Sigmoid colon (tissue), 7 donors: ENCODE results near the gene CXCL12. TPM values are rescaled to one million over a fixed set of nuclear protein-coding genes. Genes with fewer than 3 reads are reported as not detected.

ENCODE experiments used
- DNase-seq: peaks from one replicate; pipeline ENCODE4 v3.0.0-alpha.2; 2019
- H3K27ac ChIP-seq, 4 donors: fragments of 200-600 bp; sonication (generic); one replicate each; pipeline ENCODE4 v1.5.1; 2016 to 2019; ENCODE audit warnings: mild to moderate bottlenecking in 1 of 4
- H3K27me3 ChIP-seq, 3 donors: fragments of 200-600 bp; sonication (generic); one replicate each; pipeline ENCODE4 v1.5.1; 2019; ENCODE audit warnings: mild to moderate bottlenecking in 1 of 3
- H3K36me3 ChIP-seq, 4 donors: fragments of 200-600 bp; sonication (generic); one replicate each; pipeline ENCODE4 v1.5.1; 2016 to 2019
- H3K4me1 ChIP-seq, 4 donors: fragments of 200-600 bp; sonication (generic); one replicate each; pipeline ENCODE4 v1.5.1; 2017 to 2019
- H3K4me3 ChIP-seq, 4 donors: fragments of 200-600 bp; sonication (generic); one replicate each; pipeline ENCODE4 v1.5.1; 2017 to 2019; ENCODE audit warnings: mild to moderate bottlenecking in 2 of 4, moderate library complexity in 1 of 4
- H3K9me3 ChIP-seq, 4 donors: fragments of 200-600 bp in 3 of 4; sonication (generic) in 3 of 4; one replicate each; pipeline versions ENCODE4 v1.5.1 to v1.6.1; 2013 to 2019
- EP300 ChIP-seq, 4 donors: sonication (generic); formaldehyde crosslinking; IDR thresholded peaks; one replicate each; pipeline ENCODE4 v1.6.1; 2017; ENCODE audit warnings: antibody characterized with exemption in 4 of 4
- POLR2A ChIP-seq, 2 donors: fragments of 450-650 bp; IDR thresholded peaks; one replicate each; pipeline ENCODE4 v1.6.1; 2016; ENCODE audit warnings: antibody characterized with exemption in 2 of 2, mild to moderate bottlenecking in 2 of 2, moderate library complexity in 2 of 2
- POLR2AphosphoS5 ChIP-seq, 4 donors: sonication (generic); formaldehyde crosslinking; IDR thresholded peaks; one replicate each; pipeline ENCODE4 v1.6.1; 2017; ENCODE audit warnings: antibody characterized with exemption in 4 of 4
- WGBS, 2 donors: extraction: QIAGEN DNeasy Blood & Tissue Kit; methylation state at CpG; one replicate each; pipeline ENCODE4 v1.1.7; 2013; 5-methylcytosine and 5-hydroxymethylcytosine counted together
- intact Hi-C: fragments of 100-400 bp; cut with DNase I; formaldehyde crosslinking; loops from one replicate; pipeline ENCODE4 v1.15.1; 2023
- polyA plus RNA-seq, 3 donors: library from polyadenylated mRNA; stranded (reverse); fragments of 200-250 nt; gene quantifications; one replicate each; pipeline ENCODE4 v1.2.3, GENCODE V29; 2013
- total RNA-seq, 4 donors: library from RNA; depleted of rRNA; stranded (reverse); fragments of >200 nt; gene quantifications; one replicate each; pipeline ENCODE4 v1.1.0, GENCODE V29; 2016
- TF ChIP-seq, protein P1 (sequence below), 4 experiments: fragments of 450-650 bp in 3 of 4; fragments of 200-600 bp in 1 of 4; IDR thresholded peaks; one replicate each; pipeline ENCODE4 v1.5.1; 2016 to 2019; ENCODE audit warnings: antibody characterized with exemption in 4 of 4, mild to moderate bottlenecking in 3 of 4, moderate library complexity in 2 of 4
- donor health status: healthy with polysubstance abuse.
- donor health status: Bipolar disorder and iron deficiency.
- donor health status: healthy.

Gene CXCL12
- total and polyA plus RNA-seq, 7 donors, result 13.6 to 111 (median 72.1) TPM

- H3K27ac ChIP-seq, result peak overlapping the region; percentile 59 to 75 (median 70)
- intact Hi-C loops, result loop anchor here (10.0 kb wide), 1 partner anchor 328 kb away; no protein-coding TSS in a partner anchor
Measured at GRCh38 chr10:44382981-44383748, 1.7 kb downstream of the CXCL12 start.

GRCh38 chr10:44382131-44382858 lies 2.6 kb downstream of the CXCL12 start:
- Histone ChIP-seq H3K36me3 (peaks cover 0 to 22% (median 0%) of the 10 kb centered on the region in 4 donors), H3K27me3 (peaks cover 2 to 35% (median 27%) of the 10 kb centered on the region in 3 donors), H3K4me3 (peak overlapping the region; percentile 52 to 73 (median 64)), H3K9me3 (no peaks in the 10 kb centered on the region), H3K4me1 (peaks cover 0 to 32% (median 21%) of the 10 kb centered on the region in 4 donors), H3K27ac (peak overlapping the region; percentile 59 to 75 (median 70))
- TF ChIP-seq POLR2AphosphoS5 (IDR thresholded peaks at IDR 0.05) (no peak), EP300 (IDR thresholded peaks at IDR 0.05) (no peak)
- TF ChIP-seq, protein P1, sequence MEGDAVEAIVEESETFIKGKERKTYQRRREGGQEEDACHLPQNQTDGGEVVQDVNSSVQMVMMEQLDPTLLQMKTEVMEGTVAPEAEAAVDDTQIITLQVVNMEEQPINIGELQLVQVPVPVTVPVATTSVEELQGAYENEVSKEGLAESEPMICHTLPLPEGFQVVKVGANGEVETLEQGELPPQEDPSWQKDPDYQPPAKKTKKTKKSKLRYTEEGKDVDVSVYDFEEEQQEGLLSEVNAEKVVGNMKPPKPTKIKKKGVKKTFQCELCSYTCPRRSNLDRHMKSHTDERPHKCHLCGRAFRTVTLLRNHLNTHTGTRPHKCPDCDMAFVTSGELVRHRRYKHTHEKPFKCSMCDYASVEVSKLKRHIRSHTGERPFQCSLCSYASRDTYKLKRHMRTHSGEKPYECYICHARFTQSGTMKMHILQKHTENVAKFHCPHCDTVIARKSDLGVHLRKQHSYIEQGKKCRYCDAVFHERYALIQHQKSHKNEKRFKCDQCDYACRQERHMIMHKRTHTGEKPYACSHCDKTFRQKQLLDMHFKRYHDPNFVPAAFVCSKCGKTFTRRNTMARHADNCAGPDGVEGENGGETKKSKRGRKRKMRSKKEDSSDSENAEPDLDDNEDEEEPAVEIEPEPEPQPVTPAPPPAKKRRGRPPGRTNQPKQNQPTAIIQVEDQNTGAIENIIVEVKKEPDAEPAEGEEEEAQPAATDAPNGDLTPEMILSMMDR (IDR thresholded peaks at IDR 0.05), result no peak
- WGBS, 2 donors, result 71 to 75% methylated on average over 10 of the region's 10 CpGs
- intact Hi-C loops, result loop anchor here (10.0 kb wide), 1 partner anchor 327 kb away; no protein-coding TSS in a partner anchor
- peak; percentile 57 for DNase-seq

More at GRCh38 chr10:44382981-44383748, 1.7 kb downstream of the CXCL12 start:
- TF ChIP-seq POLR2AphosphoS5 (IDR thresholded peaks at IDR 0.05), result no peak
- TF ChIP-seq POLR2A (IDR thresholded peaks at IDR 0.05), result no peak
- TF ChIP-seq EP300 (IDR thresholded peaks at IDR 0.05), result no peak
- TF ChIP-seq, protein P1 (IDR thresholded peaks at IDR 0.05), result no peak
- Histone ChIP-seq H3K27me3 (peaks cover 2 to 35% (median 27%) of the 10 kb centered on the region in 3 donors), H3K9me3 (no peaks in the 10 kb centered on the region), H3K4me3 (peak overlapping the region; percentile 52 to 73 (median 64)), H3K36me3 (peaks cover 0 to 14% (median 0%) of the 10 kb centered on the region in 4 donors), H3K4me1 (peaks cover 0 to 27% (median 21%) of the 10 kb centered on the region in 4 donors)
- peak; percentile 58 for DNase-seq
- WGBS, 2 donors, result 38 to 69% methylated on average over 15 of the region's 15 CpGs

DNA sequence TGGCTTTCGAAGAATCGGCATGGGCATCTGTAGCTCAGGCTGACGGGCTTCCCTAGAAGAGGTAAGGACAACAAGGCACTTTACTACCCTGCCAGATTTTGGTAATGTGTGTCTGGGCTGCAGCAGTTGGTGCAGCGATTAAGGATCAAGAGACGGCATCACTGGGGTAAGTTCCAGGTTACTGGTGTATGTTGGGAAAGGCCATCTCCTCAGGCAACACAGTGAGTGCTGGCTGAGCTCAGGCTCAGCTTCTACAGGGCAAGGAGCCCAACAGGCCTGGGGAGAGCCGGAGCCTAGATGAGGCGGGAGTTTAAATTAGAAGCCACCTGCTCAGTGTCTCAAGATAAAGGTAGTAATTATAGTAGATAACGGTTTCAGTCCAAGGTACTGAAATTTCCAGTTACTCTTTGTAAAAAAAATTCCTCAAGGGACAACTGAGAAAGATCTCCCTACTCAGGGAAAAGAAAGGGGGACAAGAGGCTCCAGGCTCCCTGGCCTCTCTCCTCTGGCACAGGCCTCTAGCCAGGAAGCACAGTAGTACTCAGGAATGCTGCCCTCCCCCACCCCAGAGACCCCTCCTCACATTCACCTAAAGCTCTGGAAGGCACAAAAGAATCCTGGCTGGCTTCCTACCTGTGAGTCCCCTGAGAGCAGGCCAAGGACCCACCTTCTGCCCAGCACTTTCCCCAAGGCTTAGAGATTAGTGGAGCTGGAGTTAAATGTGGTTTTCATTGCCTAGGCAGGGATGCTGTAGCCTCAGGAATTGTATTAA lies 3.9 kb downstream of the CXCL12 start:
- H3K4me3 ChIP-seq, result no peak overlapping the region
- WGBS, 2 donors, result 71 to 76% methylated on average over 8 of the region's 8 CpGs
- TF ChIP-seq POLR2AphosphoS5 (IDR thresholded peaks at IDR 0.05) (no peak), EP300 (IDR thresholded peaks at IDR 0.05) (no peak), POLR2A (IDR thresholded peaks at IDR 0.05) (no peak)
- TF ChIP-seq, protein P1 (IDR thresholded peaks at IDR 0.05), result no peak
- H3K36me3 ChIP-seq, result peaks cover 0 to 23% (median 0%) of the 10 kb centered on the region in 4 donors
- DNase-seq, result peak; percentile 46
- intact Hi-C loops, result loop anchor here (10.0 kb wide), 1 partner anchor 326 kb away; no protein-coding TSS in a partner anchor
- peaks cover 0 to 31% (median 21%) of the 10 kb centered on the region in 4 donors for H3K4me1 ChIP-seq
- peak overlapping the region in 1 of 4 donors; percentile 22 for H3K27ac ChIP-seq
- H3K9me3 ChIP-seq, result no peaks in the 10 kb centered on the region
- peaks cover 2 to 32% (median 24%) of the 10 kb centered on the region in 3 donors for H3K27me3 ChIP-seq

DNA sequence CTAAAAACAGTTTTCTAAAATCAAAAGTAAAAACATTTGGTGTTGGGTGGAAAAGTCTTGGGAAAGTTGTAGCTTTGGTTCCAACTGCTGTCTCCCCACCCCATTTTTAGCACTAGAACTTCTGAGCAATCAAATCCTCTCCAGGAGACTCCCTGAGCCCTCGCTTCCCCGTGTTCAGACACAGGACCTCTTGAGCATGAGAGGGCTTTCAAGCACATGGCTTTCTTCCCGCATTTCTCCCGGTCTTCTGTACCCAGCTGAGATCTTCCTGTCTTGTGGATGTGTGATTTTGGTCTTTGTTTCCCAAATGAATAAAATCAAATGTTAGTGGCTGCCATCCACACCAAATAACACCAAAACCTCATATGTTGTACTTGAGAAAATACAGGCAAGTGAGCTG lies 5.0 kb downstream of the CXCL12 start:
- Histone ChIP-seq H3K4me3 (no peak overlapping the region), H3K36me3 (peaks cover 0 to 34% (median 0%) of the 10 kb centered on the region in 4 donors), H3K9me3 (no peaks in the 10 kb centered on the region), H3K4me1 (peaks cover 0 to 31% (median 14%) of the 10 kb centered on the region in 4 donors), H3K27ac (no peak overlapping the region), H3K27me3 (peaks cover 2 to 22% (median 14%) of the 10 kb centered on the region in 3 donors)
- WGBS, 2 donors, result 77 to 85% methylated on average over 4 of the region's 4 CpGs
- intact Hi-C loops, result loop anchor here (10.0 kb wide), 1 partner anchor 325 kb away; no protein-coding TSS in a partner anchor
- TF ChIP-seq EP300 (IDR thresholded peaks at IDR 0.05) (no peak), POLR2AphosphoS5 (IDR thresholded peaks at IDR 0.05) (no peak), POLR2A (IDR thresholded peaks at IDR 0.05) (no peak)
- TF ChIP-seq, protein P1 (IDR thresholded peaks at IDR 0.05), result no peak
- peak; percentile 60 for DNase-seq
